HepG2 (cell line): ENCODE results near the gene IDH3G. TPM values are rescaled to one million over a fixed set of nuclear protein-coding genes. Genes with fewer than 3 reads are reported as not detected.

Experiments
- HDAC6 ChIP-seq: fragments of 200-600 bp; sonication (generic); IDR thresholded peaks from 2 replicates; pipeline ENCODE4 v1.7.0; 2017; ENCODE audit warnings: mild to moderate bottlenecking, antibody characterized with exemption, low read length, low read depth
- HNRNPL ChIP-seq: fragments of 200-400 bp; formaldehyde crosslinking; IDR thresholded peaks from 2 replicates; pipeline ENCODE4 v1.6.1; 2017; ENCODE audit warnings: mild to moderate bottlenecking, low read depth, low read length
- IKZF4 ChIP-seq: sonication (generic); formaldehyde crosslinking; IDR thresholded peaks from 2 replicates; pipeline ENCODE4 v1.5.1; 2020; ENCODE audit warnings: borderline replicate concordance, mild to moderate bottlenecking, low read depth, missing genetic modification reagents; ENCODE audit errors: not compliant biosample characterization
- MAZ ChIP-seq, 2 experiments: sonication (generic) in 1 of 2; formaldehyde crosslinking in 1 of 2; IDR thresholded peaks; 2 replicates each; pipeline versions ENCODE4 v1.5.0 to v1.6.1; 2012 to 2020; ENCODE audit warnings: low read depth in 2 of 2, mild to moderate bottlenecking in 2 of 2, borderline replicate concordance in 1 of 2, improper control_type of control experiment in 1 of 2, low read length in 1 of 2, missing genetic modification reagents in 1 of 2, moderate library complexity in 1 of 2
- MTA1 ChIP-seq: sonication (generic); formaldehyde crosslinking; IDR thresholded peaks from 2 replicates; pipeline ENCODE4 v1.4.0; 2020; ENCODE audit warnings: missing genetic modification reagents, mild to moderate bottlenecking, borderline replicate concordance
- NFE2 ChIP-seq: sonication (generic); formaldehyde crosslinking; IDR thresholded peaks from 2 replicates; pipeline ENCODE4 v1.4.0; 2020; ENCODE audit warnings: missing genetic modification reagents
- PHF5A ChIP-seq: IDR thresholded peaks from one replicate; pipeline ENCODE4 v1.6.1; 2018; ENCODE audit warnings: low read depth, missing genetic modification reagents; ENCODE audit not compliant: unreplicated experiment
- SETDB1 ChIP-seq: sonication (generic); formaldehyde crosslinking; IDR thresholded peaks from 2 replicates; pipeline ENCODE4 v1.5.1; 2020; ENCODE audit warnings: missing genetic modification reagents, mild to moderate bottlenecking, borderline replicate concordance
- SOX5 ChIP-seq: IDR thresholded peaks from 2 replicates; pipeline ENCODE4 v1.6.1; 2016; ENCODE audit warnings: borderline replicate concordance
- SP1 ChIP-seq, 2 experiments: fragments of 450-650 bp in 1 of 2; sonication (generic) in 1 of 2; formaldehyde crosslinking in 1 of 2; IDR thresholded peaks; 2 replicates each; pipeline versions ENCODE4 v1.4.0 to v1.6.1; 2016 to 2020; ENCODE audit warnings: missing genetic modification reagents in 1 of 2
- ZNF143 ChIP-seq: sonication (generic); formaldehyde crosslinking; IDR thresholded peaks from 2 replicates; pipeline ENCODE4 v1.4.0; 2020; ENCODE audit warnings: missing genetic modification reagents
- ZNF564 ChIP-seq: sonication (generic); formaldehyde crosslinking; IDR thresholded peaks from 2 replicates; pipeline ENCODE4 v1.8.1; 2023; ENCODE audit warnings: mild to moderate bottlenecking, missing genetic modification reagents
- ZNF7 ChIP-seq: IDR thresholded peaks from 2 replicates; pipeline ENCODE4 v1.6.1; 2016; ENCODE audit warnings: missing biosample characterization, missing genetic modification reagents
- ZNF709 ChIP-seq: sonication (generic); formaldehyde crosslinking; IDR thresholded peaks from 2 replicates; pipeline ENCODE4 v1.5.0; 2020; ENCODE audit warnings: mild to moderate bottlenecking, missing genetic modification reagents
- ZNF800 ChIP-seq: sonication (generic); formaldehyde crosslinking; IDR thresholded peaks from 2 replicates; pipeline ENCODE4 v1.4.0; 2020; ENCODE audit warnings: missing genetic modification reagents
- polyA plus RNA-seq, 8 experiments: library from polyadenylated mRNA; depleted of rRNA in 3 of 8; stranded (reverse) in 7 of 8; unstranded in 1 of 8; fragments of >200 nt; fragmentation: Illumina TruSeq in 4 of 8; extraction: Trizol in 4 of 8; gene quantifications; 2 replicates each; pipeline versions ENCODE4 v1.2.1 to v1.2.3, GENCODE V29; 2011 to 2016; ENCODE audit warnings: low read depth in 4 of 8, missing spikeins in 1 of 8, mixed read lengths in 1 of 8; ENCODE audit not compliant: insufficient read depth in 1 of 8
- total RNA-seq, 5 experiments: library from RNA; depleted of rRNA; stranded (reverse); fragments of >200 nt; fragmentation: Illumina TruSeq; extraction: Trizol; gene quantifications; 2 replicates each; pipeline ENCODE4 v1.2.3, GENCODE V29; 2016; ENCODE audit warnings: low read depth in 1 of 5
- TF ChIP-seq, protein P1 (sequence below): IDR thresholded peaks from 2 replicates; pipeline ENCODE4 v1.6.1; 2016; ENCODE audit warnings: low read depth, borderline replicate concordance
- TF ChIP-seq, protein P2 (sequence below): sonication (generic); formaldehyde crosslinking; IDR thresholded peaks from 2 replicates; pipeline ENCODE4 v1.4.0; 2020; ENCODE audit warnings: missing genetic modification reagents
- TF ChIP-seq, protein P3 (sequence below): sonication (generic); formaldehyde crosslinking; IDR thresholded peaks from 2 replicates; pipeline ENCODE4; 2020; ENCODE audit warnings: missing genetic modification reagents, mild to moderate bottlenecking, borderline replicate concordance
- TF ChIP-seq, protein P4 (sequence below): sonication (generic); formaldehyde crosslinking; IDR thresholded peaks from 2 replicates; pipeline ENCODE4 v1.5.0; 2020; ENCODE audit warnings: mild to moderate bottlenecking, missing genetic modification reagents

The IDH3G gene
- total and polyA plus RNA-seq, 2 of the 13 experiments (the other 11 are each of a cell fraction or from before 2014, with no cell fraction given), result 18.7 to 35.5 TPM

DNA sequence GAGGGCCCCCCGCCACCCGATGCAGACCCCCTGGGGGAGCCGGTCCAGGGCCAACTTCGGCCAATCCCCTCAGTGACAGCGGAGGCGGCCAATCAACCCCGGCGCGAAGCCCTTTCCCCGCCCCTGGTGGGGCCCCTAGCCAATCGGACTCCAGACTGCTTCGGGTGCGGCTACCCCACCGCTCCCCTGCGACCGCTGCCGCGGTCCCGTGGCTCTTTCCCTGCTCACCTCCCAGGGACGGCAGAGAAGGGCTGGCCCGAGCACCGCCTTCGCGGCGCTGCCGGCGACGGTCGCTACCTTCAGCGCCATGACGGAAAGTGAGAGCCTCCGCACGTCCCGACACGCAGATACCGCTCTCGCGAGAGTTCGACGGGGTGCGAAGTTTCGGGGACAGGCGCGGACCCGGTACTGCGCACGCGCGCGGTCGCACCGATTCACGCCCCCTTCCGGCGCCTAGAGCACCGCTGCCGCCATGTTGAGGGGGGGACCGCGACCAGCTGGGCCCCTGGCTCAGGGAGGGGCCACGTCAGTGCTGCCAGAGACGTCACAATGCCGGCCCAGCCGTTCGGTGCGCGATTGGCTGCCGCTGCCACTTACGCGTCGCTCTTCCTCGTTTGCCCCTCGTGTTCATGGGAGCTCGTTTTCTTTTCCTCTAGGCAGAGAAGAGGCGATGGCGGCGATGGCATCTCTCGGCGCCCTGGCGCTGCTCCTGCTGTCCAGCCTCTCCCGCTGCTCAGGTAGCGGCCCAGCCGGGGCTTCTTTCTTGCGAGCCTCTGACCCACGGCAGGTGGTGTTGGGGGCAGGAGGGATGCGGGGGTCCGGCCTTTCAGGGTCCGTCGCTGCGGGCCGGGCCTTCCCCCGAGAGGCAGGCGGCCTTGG is at the start of gene IDH3G, which contains the start of gene SSR4 (continued):
- peak; percentile 72 for TF ChIP-seq IKZF4 (CRISPR knock-in tag)
- TF ChIP-seq, protein P1, sequence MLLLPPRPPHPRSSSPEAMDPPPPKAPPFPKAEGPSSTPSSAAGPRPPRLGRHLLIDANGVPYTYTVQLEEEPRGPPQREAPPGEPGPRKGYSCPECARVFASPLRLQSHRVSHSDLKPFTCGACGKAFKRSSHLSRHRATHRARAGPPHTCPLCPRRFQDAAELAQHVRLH, result 0 out of 2 replicates have a peak, but pooled peaks have one; percentile 29
- TF ChIP-seq PHF5A (CRISPR knock-in tag), result no peak
- TF ChIP-seq, protein P2, sequence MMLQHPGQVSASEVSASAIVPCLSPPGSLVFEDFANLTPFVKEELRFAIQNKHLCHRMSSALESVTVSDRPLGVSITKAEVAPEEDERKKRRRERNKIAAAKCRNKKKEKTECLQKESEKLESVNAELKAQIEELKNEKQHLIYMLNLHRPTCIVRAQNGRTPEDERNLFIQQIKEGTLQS (CRISPR knock-in tag), result no peak
- no peak for TF ChIP-seq HDAC6
- TF ChIP-seq SP1 (IDR thresholded peaks at IDR 0.05), result peak; percentile 65; the same call in 1 of the 2 replicates
- TF ChIP-seq SP1 (CRISPR knock-in tag; IDR thresholded peaks at IDR 0.05), result 0 out of 2 replicates have a peak, but pooled peaks have one; percentile 52
- no peak for TF ChIP-seq SETDB1 (CRISPR knock-in tag)
- no peak for TF ChIP-seq ZNF7 (CRISPR knock-in tag)
- TF ChIP-seq NFE2, result no peak
- TF ChIP-seq ZNF709 (CRISPR knock-in tag), result peak; percentile 75; the same call in 1 of the 2 replicates
- 0 out of 2 replicates have a peak, but pooled peaks have one; percentile 60 for TF ChIP-seq ZNF564
- TF ChIP-seq ZNF800 (CRISPR knock-in tag), result no peak
- no peak for TF ChIP-seq MAZ (IDR thresholded peaks at IDR 0.05; ENCODE audit: borderline replicate concordance, low read depth, low read length)
- peak; percentile 56 for TF ChIP-seq MAZ (CRISPR knock-in tag; IDR thresholded peaks at IDR 0.05; ENCODE audit: low read depth)
- no peak for TF ChIP-seq HNRNPL
- peak; percentile 46; the same call in 1 of the 2 replicates for TF ChIP-seq SOX5
- TF ChIP-seq, protein P3, sequence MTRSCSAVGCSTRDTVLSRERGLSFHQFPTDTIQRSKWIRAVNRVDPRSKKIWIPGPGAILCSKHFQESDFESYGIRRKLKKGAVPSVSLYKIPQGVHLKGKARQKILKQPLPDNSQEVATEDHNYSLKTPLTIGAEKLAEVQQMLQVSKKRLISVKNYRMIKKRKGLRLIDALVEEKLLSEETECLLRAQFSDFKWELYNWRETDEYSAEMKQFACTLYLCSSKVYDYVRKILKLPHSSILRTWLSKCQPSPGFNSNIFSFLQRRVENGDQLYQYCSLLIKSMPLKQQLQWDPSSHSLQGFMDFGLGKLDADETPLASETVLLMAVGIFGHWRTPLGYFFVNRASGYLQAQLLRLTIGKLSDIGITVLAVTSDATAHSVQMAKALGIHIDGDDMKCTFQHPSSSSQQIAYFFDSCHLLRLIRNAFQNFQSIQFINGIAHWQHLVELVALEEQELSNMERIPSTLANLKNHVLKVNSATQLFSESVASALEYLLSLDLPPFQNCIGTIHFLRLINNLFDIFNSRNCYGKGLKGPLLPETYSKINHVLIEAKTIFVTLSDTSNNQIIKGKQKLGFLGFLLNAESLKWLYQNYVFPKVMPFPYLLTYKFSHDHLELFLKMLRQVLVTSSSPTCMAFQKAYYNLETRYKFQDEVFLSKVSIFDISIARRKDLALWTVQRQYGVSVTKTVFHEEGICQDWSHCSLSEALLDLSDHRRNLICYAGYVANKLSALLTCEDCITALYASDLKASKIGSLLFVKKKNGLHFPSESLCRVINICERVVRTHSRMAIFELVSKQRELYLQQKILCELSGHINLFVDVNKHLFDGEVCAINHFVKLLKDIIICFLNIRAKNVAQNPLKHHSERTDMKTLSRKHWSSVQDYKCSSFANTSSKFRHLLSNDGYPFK (CRISPR knock-in tag), result peak; percentile 75; the same call in 1 of the 2 replicates
- peak; percentile 80 for TF ChIP-seq ZNF143 (CRISPR knock-in tag)
- TF ChIP-seq, protein P4, sequence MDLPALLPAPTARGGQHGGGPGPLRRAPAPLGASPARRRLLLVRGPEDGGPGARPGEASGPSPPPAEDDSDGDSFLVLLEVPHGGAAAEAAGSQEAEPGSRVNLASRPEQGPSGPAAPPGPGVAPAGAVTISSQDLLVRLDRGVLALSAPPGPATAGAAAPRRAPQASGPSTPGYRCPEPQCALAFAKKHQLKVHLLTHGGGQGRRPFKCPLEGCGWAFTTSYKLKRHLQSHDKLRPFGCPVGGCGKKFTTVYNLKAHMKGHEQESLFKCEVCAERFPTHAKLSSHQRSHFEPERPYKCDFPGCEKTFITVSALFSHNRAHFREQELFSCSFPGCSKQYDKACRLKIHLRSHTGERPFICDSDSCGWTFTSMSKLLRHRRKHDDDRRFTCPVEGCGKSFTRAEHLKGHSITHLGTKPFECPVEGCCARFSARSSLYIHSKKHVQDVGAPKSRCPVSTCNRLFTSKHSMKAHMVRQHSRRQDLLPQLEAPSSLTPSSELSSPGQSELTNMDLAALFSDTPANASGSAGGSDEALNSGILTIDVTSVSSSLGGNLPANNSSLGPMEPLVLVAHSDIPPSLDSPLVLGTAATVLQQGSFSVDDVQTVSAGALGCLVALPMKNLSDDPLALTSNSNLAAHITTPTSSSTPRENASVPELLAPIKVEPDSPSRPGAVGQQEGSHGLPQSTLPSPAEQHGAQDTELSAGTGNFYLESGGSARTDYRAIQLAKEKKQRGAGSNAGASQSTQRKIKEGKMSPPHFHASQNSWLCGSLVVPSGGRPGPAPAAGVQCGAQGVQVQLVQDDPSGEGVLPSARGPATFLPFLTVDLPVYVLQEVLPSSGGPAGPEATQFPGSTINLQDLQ (CRISPR knock-in tag), result no peak
- TF ChIP-seq MTA1 (CRISPR knock-in tag), result no peak
